Measurements from ENCODE around the gene ALG1. TPM values are rescaled to one million over a fixed set of nuclear protein-coding genes. Genes with fewer than 3 reads are reported as not detected.
"Not testable (repeated sequence)": the region's sequence is repeated elsewhere in the genome, so short reads cannot be mapped to it uniquely, and the experiment has no call there.

ALG1 gene
- total RNA-seq, 4 donors from 2014 or later, result 15.9 to 25.5 (median 22.9) TPM

DNA sequence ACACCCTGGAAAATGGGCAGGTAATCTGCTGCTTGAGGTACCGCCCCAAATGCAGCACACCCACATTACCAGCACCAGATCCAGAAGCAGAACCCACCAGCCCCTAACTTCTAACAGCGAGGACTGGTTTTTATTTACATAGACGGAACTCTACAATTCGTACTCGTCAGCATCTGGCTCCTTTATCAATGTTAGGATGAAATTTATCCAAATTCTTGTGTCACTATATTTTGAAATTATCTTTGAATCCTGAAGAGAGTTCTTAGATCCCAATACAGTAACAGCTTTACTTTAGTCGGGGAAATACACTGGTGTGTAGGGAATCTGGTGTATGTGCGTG is 332 bp upstream of the ALG1 start:
- H3K4me3 ChIP-seq, result peak overlapping the region; percentile 63 to 86 (median 70)
- H3K27me3 ChIP-seq, result no peaks in the 10 kb centered on the region
- H3K9me3 ChIP-seq, result no peaks in the 10 kb centered on the region
- no peak for DNase-seq (ENCODE audit: low spot score in 2 of 2)
- TF ChIP-seq, protein P1, sequence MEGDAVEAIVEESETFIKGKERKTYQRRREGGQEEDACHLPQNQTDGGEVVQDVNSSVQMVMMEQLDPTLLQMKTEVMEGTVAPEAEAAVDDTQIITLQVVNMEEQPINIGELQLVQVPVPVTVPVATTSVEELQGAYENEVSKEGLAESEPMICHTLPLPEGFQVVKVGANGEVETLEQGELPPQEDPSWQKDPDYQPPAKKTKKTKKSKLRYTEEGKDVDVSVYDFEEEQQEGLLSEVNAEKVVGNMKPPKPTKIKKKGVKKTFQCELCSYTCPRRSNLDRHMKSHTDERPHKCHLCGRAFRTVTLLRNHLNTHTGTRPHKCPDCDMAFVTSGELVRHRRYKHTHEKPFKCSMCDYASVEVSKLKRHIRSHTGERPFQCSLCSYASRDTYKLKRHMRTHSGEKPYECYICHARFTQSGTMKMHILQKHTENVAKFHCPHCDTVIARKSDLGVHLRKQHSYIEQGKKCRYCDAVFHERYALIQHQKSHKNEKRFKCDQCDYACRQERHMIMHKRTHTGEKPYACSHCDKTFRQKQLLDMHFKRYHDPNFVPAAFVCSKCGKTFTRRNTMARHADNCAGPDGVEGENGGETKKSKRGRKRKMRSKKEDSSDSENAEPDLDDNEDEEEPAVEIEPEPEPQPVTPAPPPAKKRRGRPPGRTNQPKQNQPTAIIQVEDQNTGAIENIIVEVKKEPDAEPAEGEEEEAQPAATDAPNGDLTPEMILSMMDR (IDR thresholded peaks at IDR 0.05), result no peak
- TF ChIP-seq EP300 (IDR thresholded peaks at IDR 0.05), result no peak
- no peak for TF ChIP-seq POLR2A (IDR thresholded peaks at IDR 0.05)
- peaks cover 0 to 28% (median 13%) of the 10 kb centered on the region in 3 donors for H3K36me3 ChIP-seq
- H3K4me1 ChIP-seq, result peaks cover 0 to 24% (median 4%) of the 10 kb centered on the region in 4 donors
- H3K27ac ChIP-seq, result peak overlapping the region; percentile 62 to 89 (median 78)
- WGBS, 2 donors, result 63 to 64% methylated on average over 7 of the region's 7 CpGs

DNA sequence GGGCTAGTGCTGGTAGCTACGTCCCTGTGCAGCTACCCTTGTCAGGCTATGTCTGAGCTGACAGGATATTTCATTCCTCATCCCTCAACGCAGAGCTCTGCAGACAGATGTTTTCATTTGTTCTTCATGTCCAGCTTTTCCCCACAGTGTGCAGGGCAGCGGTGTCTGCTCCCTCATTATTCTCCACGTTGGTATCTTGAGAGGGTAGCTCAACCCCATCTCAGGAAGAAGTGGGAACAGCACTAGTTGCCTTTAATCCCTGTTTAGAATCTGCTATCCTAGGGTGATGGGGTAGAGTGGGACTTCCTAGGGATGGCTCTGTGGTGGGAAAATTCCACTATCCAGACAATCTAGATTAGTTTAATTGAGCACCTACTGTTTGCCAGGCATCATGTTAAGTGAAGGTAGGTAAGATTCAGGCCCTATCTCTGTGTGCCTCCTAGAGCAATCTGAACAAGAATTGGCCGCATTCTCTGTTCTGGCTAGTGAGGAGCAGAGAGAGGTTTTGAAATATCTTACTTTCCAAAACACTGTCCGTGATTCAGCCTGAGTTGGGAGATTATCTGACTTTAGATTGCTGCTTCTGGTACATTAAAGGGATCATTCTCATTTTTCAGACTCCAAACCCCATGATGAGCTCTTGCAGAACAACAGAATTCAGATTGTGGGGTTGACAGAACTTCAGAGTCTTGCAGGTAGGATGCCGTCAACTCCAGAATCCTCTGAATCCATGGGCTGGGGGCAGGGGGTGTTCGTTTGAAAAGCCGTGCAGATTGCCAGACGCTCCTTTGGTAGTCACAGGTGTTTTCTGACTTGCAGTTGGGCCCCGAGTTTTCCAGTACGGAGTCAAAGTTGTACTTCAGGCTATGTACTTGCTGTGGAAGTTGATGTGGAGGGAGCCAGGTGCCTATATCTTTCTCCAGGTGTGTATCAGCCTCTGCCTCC is 963 bp downstream of the ALG1 start:
- peaks cover 0 to 24% (median 4%) of the 10 kb centered on the region in 4 donors for H3K4me1 ChIP-seq
- peak overlapping the region; percentile 63 to 86 (median 70) for H3K4me3 ChIP-seq
- peaks cover 0 to 41% (median 19%) of the 10 kb centered on the region in 3 donors for H3K36me3 ChIP-seq
- H3K27ac ChIP-seq, result peak overlapping the region; percentile 62 to 89 (median 78)
- H3K9me3 ChIP-seq, result no peaks in the 10 kb centered on the region
- no peaks in the 10 kb centered on the region for H3K27me3 ChIP-seq
- no peak for DNase-seq (ENCODE audit: low spot score in 2 of 2)
- WGBS, 2 donors, result 56 to 61% methylated on average over 12 of the region's 12 CpGs
- TF ChIP-seq EP300 (IDR thresholded peaks at IDR 0.05) (no peak), POLR2A (IDR thresholded peaks at IDR 0.05) (no peak)
- TF ChIP-seq, protein P1 (IDR thresholded peaks at IDR 0.05), result no peak

DNA sequence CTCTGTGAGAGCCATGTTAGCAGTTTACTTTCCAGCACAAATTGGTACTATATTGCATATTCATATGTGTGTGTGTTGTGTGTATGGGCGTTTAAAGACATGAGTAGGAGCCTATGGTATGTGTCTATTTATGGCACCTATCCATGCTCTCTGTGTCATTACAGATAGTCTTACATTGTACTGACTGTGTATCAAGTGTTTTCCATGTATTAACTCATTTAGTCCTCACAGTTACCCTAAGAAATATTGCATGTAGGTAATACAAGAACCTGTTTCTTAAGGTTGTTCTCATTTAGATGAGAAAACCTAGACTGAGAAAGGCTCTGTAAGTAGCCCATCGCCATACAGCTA is 1.6 kb downstream of the ALG1 start:
- Histone ChIP-seq H3K27ac (no peak overlapping the region), H3K4me1 (peaks cover 0 to 24% (median 4%) of the 10 kb centered on the region in 4 donors), H3K9me3 (no peaks in the 10 kb centered on the region), H3K27me3 (no peaks in the 10 kb centered on the region), H3K4me3 (no peak overlapping the region), H3K36me3 (peaks cover 0 to 48% (median 21%) of the 10 kb centered on the region in 3 donors)
- no peak for DNase-seq (ENCODE audit: low spot score in 2 of 2)
- TF ChIP-seq EP300 (IDR thresholded peaks at IDR 0.05), result no peak
- TF ChIP-seq, protein P1 (IDR thresholded peaks at IDR 0.05), result no peak
- TF ChIP-seq POLR2A (IDR thresholded peaks at IDR 0.05), result no peak
- 79 to 82% methylated on average over 2 of the region's 2 CpGs for WGBS, 2 donors

DNA sequence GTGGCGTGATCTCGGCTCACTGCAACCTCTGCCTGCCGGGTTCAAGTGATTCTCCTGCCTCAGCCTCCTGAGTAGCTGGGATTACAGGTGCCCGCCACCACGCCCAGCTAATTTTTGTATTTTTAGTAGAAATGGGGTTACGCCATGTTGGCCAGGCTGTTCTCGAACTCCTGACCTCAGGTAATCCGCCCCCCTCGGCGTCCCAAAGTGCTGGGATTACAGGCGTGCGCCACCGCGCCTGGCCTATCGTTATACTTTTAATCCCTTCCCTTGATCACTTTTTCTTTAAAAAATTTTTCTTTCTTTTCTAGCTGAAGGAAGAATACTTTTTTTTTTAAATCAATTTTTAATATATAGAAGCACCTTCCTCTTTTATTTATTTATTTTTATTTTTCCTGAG is 2.1 kb downstream of the ALG1 start:
- 91 to 98% methylated on average over 15 of the region's 15 CpGs for WGBS, 2 donors
- not testable (repeated sequence) for DNase-seq (ENCODE audit: low spot score in 2 of 2); H3K4me3 ChIP-seq; H3K9me3 ChIP-seq; H3K27ac ChIP-seq; H3K27me3 ChIP-seq
- peaks cover 0 to 53% (median 21%) of the 10 kb centered on the region in 3 donors for H3K36me3 ChIP-seq
- peaks cover 0 to 24% (median 4%) of the 10 kb centered on the region in 4 donors for H3K4me1 ChIP-seq

DNA sequence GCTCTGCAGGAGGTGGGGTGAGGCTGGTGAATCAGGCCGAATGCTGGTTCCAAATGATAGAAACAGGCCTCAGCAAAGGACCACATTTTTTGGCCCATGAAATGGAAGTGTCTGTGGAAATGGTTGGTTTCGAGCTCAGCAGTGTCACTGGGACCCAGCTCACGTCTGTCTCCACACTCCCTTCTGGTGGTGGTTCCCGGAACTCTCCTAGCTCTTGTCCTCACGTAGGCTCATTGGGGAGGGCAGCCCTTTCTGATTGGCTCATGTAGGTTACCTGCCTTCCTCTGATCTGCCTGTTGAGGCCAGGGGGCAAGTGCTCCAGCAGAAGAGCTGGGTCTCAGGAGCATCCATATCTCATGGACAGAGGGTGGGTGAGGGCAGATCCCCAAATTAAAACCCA is 4.0 kb downstream of the ALG1 start:
- no peaks in the 10 kb centered on the region for H3K9me3 ChIP-seq
- H3K27me3 ChIP-seq, result no peaks in the 10 kb centered on the region
- 68 to 72% methylated on average over 5 of the region's 5 CpGs for WGBS, 2 donors
- TF ChIP-seq EP300 (IDR thresholded peaks at IDR 0.05) (no peak), POLR2A (IDR thresholded peaks at IDR 0.05) (no peak)
- TF ChIP-seq, protein P1 (IDR thresholded peaks at IDR 0.05), result no peak
- no peak overlapping the region for H3K27ac ChIP-seq
- peaks cover 0 to 71% (median 21%) of the 10 kb centered on the region in 3 donors for H3K36me3 ChIP-seq
- no peak for DNase-seq (ENCODE audit: low spot score in 2 of 2)
- peaks cover 0 to 24% (median 4%) of the 10 kb centered on the region in 4 donors for H3K4me1 ChIP-seq
- H3K4me3 ChIP-seq, result no peak overlapping the region
